HG03460 (cell line): ENCODE data around the gene PLK5.
"Not testable (repeated sequence)": the region's sequence is repeated elsewhere in the genome, so short reads cannot be mapped to it uniquely, and the experiment has no call there.

Experiments used
- ATAC-seq: cut with Tn5 transposase; IDR thresholded peaks from one replicate; pipeline ENCODE4 v1.9.1; 2021; ENCODE audit not compliant: unreplicated experiment

The PLK5 gene

DNA sequence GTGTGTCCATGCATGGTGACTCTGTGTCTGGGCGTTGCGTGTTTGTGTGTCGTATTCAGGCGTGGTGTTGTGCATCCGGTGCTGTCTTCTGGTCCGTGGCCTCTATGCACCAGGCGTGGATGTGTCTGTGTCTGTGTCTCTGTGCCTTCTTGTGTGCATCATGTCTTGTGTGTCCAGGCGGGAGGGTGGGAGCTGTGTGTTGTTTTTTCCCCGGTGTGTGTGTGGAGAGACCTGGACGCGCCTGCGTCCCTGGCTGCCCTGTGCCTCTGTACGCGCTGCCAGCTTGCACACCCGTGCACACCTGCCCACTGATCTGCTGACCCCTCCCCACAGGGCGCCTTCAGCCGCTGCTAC, 1.1 kb downstream of the PLK5 start:
- ATAC-seq: no peak

DNA sequence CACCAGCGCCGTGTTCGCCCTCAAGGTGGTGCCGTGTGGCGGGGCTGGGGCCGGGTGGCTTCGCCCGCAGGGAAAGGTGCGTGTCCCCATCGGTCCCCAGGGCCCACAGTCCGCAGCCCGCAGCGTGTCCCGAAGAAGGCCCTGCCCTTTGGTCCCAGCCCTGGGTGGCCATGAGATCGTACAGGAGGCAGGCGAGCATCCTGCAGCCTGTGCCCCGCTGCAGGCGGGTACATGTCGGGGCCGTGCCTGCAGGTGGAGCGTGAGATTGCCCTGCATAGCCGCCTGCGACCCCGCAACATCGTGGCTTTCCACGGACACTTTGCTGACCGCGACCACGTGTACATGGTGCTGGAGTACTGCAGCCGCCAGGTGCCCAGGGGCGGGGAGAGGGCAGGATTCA, 1.5 kb downstream of the PLK5 start:
- ATAC-seq: no peak

GRCh38 chr19:1526066-1526778, 2.3 kb downstream of the PLK5 start:
- no peak for ATAC-seq

DNA sequence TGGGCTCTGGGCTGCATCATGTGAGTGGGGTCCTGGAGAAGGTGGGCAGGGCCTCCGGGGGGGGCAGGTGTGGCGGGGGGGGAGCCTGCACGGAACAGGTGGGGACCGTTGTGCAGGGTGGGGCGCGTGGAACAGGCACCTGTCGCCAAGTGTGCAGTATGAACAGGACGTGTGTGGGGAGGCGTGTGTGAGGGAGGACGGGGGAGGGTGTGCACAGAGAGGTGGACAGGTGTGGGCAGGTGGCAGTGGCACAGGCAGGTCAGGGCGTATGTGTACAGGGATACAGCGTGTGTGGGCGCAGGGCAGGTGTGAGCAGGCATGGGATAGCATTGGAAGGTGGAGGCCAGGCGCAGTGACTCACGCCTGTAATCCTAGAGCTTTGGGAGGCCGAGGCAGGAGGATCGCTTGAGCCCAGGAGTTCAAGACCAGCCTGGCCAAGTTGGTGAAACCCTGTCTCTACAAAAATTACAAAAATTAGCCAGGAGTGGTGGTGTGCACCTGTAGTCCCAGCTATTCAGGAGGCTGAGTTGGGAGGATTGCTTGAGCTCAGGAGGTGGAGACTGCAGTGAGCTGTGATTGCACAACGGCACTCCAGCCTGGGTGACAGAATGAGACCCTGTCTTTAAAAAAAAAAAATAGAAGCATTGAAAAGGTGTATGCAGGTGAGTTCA, 3.2 kb downstream of the PLK5 start:
- no peak for ATAC-seq

- ATAC-seq: no peak
Observed at GRCh38 chr19:1527650-1528309, 3.9 kb downstream of the PLK5 start.

- no peak for ATAC-seq
Observed at GRCh38 chr19:1528596-1529429, 4.9 kb downstream of the PLK5 start.

DNA sequence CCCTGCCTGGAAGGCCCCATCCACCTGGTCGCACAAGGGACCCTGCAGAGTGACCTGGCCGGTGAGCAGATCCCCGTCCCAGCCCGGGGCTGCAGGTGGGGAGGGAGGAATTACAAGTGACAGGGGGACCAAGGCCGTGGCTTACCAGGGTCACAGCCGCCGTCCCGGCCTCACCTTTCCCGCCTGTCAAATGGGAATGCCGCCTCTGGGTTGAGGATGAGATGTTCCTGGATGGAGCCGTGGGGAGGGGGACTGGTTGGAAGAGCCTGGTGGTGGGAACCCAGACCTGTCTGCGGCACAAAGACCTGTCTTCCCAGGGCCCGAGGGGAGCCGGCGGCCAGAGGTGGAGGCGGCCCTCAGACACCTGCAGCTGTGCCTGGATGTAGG, 5.5 kb downstream of the PLK5 start:
- no peak for ATAC-seq

DNA sequence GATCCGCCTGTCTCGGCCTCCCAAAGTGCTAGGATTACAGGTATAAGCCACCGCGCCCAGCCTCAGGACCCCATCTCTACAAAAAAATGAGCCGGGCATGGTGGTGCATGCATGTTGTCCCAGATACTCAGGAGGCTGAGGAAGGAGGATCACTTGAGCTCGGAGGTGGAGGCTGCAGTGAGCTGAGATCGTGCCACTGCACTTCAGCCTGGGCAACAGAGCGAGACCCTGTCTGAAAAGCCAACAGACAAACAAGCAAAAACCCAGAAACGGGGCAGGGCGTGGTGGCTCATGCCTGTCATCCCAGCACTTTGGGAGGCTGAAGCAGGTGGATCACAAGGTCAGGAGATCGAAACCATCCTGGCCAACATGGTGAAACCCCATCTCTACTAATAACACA, 7.0 kb downstream of the PLK5 start:
- not testable (repeated sequence) for ATAC-seq

DNA sequence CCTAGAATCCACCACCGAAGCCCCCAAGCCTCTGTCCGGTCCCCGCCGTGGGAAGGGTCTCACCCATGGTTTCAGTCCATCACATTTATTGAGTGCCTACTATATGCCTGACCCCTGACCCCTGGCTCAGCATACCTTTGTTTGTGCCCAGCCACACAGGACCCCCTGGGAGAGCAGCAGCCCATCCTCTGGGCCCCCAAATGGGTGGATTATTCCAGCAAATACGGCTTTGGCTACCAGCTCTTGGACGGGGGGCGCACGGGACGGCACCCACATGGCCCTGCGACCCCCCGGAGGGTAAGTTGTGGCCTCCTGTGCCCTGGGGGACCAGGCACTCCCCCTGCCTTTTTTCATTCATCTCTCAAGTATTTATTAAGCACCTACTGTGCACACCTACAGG, 7.7 kb downstream of the PLK5 start:
- no peak for ATAC-seq

DNA sequence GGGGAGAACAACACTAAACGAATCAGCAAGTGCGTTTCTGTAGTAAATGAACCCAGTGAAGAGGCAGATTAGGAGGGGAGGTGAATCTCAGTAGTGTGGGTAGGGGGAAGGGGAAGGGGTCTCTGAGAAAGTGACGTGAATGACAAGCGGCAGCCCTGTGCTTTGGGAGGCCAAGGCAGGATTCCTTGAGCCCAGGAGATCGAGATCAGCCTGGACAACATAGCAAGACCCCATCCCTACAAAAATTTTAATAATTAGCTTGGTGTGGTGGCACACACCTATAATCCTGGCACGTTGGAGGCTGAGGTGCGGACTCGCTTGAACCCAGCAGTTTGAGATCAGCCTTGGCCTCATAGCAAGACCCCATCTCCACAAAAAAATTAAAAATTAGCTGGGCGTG, 8.1 kb downstream of the PLK5 start:
- ATAC-seq: no peak

- ATAC-seq: no peak
Observed at GRCh38 chr19:1533510-1534150, 9.8 kb downstream of the PLK5 start.

DNA sequence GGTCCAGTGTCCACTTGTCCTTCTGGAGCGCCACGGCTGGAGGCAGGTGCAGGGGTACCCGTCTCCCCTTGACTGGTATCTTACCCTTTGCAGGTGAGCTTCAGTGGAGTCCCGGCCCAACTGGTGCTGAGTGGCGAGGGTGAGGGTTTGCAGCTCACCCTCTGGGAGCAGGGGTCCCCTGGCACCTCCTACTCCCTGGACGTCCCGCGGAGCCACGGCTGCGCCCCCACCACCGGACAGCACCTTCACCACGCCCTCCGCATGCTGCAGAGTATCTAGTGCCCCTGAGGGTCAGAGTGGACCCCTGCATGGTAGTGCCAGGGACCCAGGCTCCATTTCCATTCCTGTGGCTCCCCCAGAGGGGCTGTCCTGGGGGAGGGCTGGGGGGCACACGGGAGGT, 11.1 kb downstream of the PLK5 start:
- no peak for ATAC-seq

- ATAC-seq: not testable (repeated sequence)
Observed at GRCh38 chr19:1535699-1536098, 11.8 kb downstream of the PLK5 start.

DNA sequence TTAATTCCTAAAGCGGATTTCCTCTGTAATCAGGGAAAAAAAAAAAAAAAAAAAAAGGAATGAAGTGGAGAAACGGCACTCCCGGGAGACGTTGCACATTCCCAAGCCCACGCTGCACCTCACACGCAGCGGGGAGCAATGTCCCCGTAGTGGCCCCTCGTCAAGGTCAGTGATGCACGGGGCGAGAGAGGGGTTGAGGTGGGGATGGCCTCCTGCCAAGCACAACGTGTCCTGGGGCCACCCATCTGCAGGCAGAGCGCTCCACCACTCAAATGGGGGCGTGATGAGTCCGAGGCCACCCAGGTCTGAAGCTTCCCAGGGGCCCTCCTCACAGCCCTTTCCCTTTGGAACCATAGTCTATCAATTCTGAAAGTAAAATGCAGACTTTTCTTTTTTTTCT, 15.1 kb downstream of the PLK5 start:
- ATAC-seq: no peak

DNA sequence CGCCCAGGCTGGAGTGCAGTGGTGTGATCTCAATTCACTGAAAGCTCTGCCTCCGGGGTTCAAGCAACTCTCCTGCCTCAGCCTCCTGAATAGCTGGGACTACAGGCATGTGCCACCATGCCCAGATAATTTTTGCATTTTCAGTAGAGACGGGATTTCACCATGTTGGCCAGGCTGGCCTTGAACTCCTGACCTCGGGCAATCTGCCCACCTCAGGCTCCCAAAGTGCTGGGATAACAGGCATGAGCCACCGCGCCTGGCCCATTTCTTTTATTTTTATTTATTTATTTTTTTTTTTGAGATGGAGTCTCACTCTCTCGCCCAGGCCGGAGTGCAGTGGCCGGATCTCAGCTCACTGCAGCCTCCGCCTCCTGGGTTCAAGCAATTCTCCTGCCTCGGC, 15.9 kb downstream of the PLK5 start:
- not testable (repeated sequence) for ATAC-seq

- no peak for ATAC-seq
Observed at GRCh38 chr19:1540365-1540925, 16.6 kb downstream of the PLK5 start.

GRCh38 chr19:1549332-1549945, 25.6 kb downstream of the PLK5 start:
- ATAC-seq: no peak

GRCh38 chr19:1551068-1552040, 27.5 kb downstream of the PLK5 start:
- ATAC-seq: no peak

GRCh38 chr19:1553415-1553814, 29.5 kb downstream of the PLK5 start:
- ATAC-seq: no peak
